Measurements from ENCODE around the gene OLFML2A. TPM values are rescaled to one million over a fixed set of nuclear protein-coding genes. Genes with fewer than 3 reads are reported as not detected.

Gene OLFML2A
- total and polyA plus RNA-seq, 2 donors (not counting 1 experiment from before 2014, with no cell fraction given) = 2.7 to 33.7 TPM

- no peak for DNase-seq (ENCODE audit: low read depth in 2 of 2)
- H2AFZ ChIP-seq (ENCODE audit: low read length) = no peak overlapping the region
- H3K36me3 ChIP-seq (ENCODE audit: control insufficient read depth, insufficient read depth, low read length) = no peaks in the 10 kb centered on the region
- no peak for TF ChIP-seq CTCF (conservative IDR thresholded peaks at IDR 0.05 in 1 of 2, IDR thresholded peaks at IDR 0.05 in 1 of 2; ENCODE audit: low read depth in 1 of 2, low read length in 2 of 2)
- TF ChIP-seq EZH2 (IDR thresholded peaks at IDR 0.05; ENCODE audit: low read length, missing control alignments) = no peak
- H3K79me2 ChIP-seq (ENCODE audit: control insufficient read depth, insufficient read depth, low read length) = no peaks in the 10 kb centered on the region
- peaks cover 53% of the 10 kb centered on the region for H3K27me3 ChIP-seq (ENCODE audit: control insufficient read depth, insufficient read depth, low read length)
- no peak overlapping the region for H3K4me2 ChIP-seq (ENCODE audit: extremely low read depth, insufficient read depth, low read length)
- no peak overlapping the region for H3K27ac ChIP-seq (ENCODE audit: insufficient read depth, low read length)
- H4K20me1 ChIP-seq (ENCODE audit: control insufficient read depth, extremely low read depth, insufficient read depth, low read length) = no peaks in the 10 kb centered on the region
- no peak overlapping the region for H3K9ac ChIP-seq (ENCODE audit: insufficient read depth, low read length)
- H3K4me1 ChIP-seq (ENCODE audit: control insufficient read depth, extremely low read depth, insufficient read depth, low read length) = peaks cover 3% of the 10 kb centered on the region
- H3K9me3 ChIP-seq (ENCODE audit: control insufficient read depth, insufficient read depth, low read depth, low read length) = no peaks in the 10 kb centered on the region
- H3K4me3 ChIP-seq (replicated peaks in 1 of 4; ENCODE audit: control extremely low read depth in 1 of 4, insufficient read depth in 1 of 4, low read depth in 3 of 4, low read length in 4 of 4) = no peak overlapping the region
Measured at GRCh38 chr9:124766326-124766725, 10.6 kb upstream of the OLFML2A start.

- no peaks in the 10 kb centered on the region for H4K20me1 ChIP-seq (ENCODE audit: control insufficient read depth, extremely low read depth, insufficient read depth, low read length)
- no peaks in the 10 kb centered on the region for H3K36me3 ChIP-seq (ENCODE audit: control insufficient read depth, insufficient read depth, low read length)
- H3K9ac ChIP-seq (ENCODE audit: insufficient read depth, low read length) = no peak overlapping the region
- H3K79me2 ChIP-seq (ENCODE audit: control insufficient read depth, insufficient read depth, low read length) = no peaks in the 10 kb centered on the region
- no peaks in the 10 kb centered on the region for H3K9me3 ChIP-seq (ENCODE audit: control insufficient read depth, insufficient read depth, low read depth, low read length)
- DNase-seq (ENCODE audit: low read depth in 2 of 2) = no peak
- no peak overlapping the region for H3K4me3 ChIP-seq (replicated peaks in 1 of 4; ENCODE audit: control extremely low read depth in 1 of 4, insufficient read depth in 1 of 4, low read depth in 3 of 4, low read length in 4 of 4)
- H3K27me3 ChIP-seq (ENCODE audit: control insufficient read depth, insufficient read depth, low read length) = peaks cover 47% of the 10 kb centered on the region
- TF ChIP-seq CTCF (conservative IDR thresholded peaks at IDR 0.05 in 1 of 2, IDR thresholded peaks at IDR 0.05 in 1 of 2; ENCODE audit: low read depth in 1 of 2, low read length in 2 of 2) (peak in 1 of 2 donors; percentile 19), EZH2 (IDR thresholded peaks at IDR 0.05; ENCODE audit: low read length, missing control alignments) (no peak)
- no peak overlapping the region for H3K27ac ChIP-seq (ENCODE audit: insufficient read depth, low read length)
- H3K4me1 ChIP-seq (ENCODE audit: control insufficient read depth, extremely low read depth, insufficient read depth, low read length) = peaks cover 5% of the 10 kb centered on the region
- H2AFZ ChIP-seq (ENCODE audit: low read length) = no peak overlapping the region
- no peak overlapping the region for H3K4me2 ChIP-seq (ENCODE audit: extremely low read depth, insufficient read depth, low read length)
Measured at GRCh38 chr9:124766815-124767554, 9.9 kb upstream of the OLFML2A start.

- DNase-seq (ENCODE audit: low read depth in 2 of 2) = no peak
- H3K4me2 ChIP-seq (ENCODE audit: extremely low read depth, insufficient read depth, low read length) = no peak overlapping the region
- no peaks in the 10 kb centered on the region for H3K9me3 ChIP-seq (ENCODE audit: control insufficient read depth, insufficient read depth, low read depth, low read length)
- no peaks in the 10 kb centered on the region for H3K36me3 ChIP-seq (ENCODE audit: control insufficient read depth, insufficient read depth, low read length)
- H3K27ac ChIP-seq (ENCODE audit: insufficient read depth, low read length) = no peak overlapping the region
- TF ChIP-seq EZH2 (IDR thresholded peaks at IDR 0.05; ENCODE audit: low read length, missing control alignments) = no peak
- TF ChIP-seq CTCF (conservative IDR thresholded peaks at IDR 0.05 in 1 of 2, IDR thresholded peaks at IDR 0.05 in 1 of 2; ENCODE audit: low read depth in 1 of 2, low read length in 2 of 2) = no peak
- peaks cover 43% of the 10 kb centered on the region for H3K27me3 ChIP-seq (ENCODE audit: control insufficient read depth, insufficient read depth, low read length)
- H3K79me2 ChIP-seq (ENCODE audit: control insufficient read depth, insufficient read depth, low read length) = no peaks in the 10 kb centered on the region
- no peaks in the 10 kb centered on the region for H4K20me1 ChIP-seq (ENCODE audit: control insufficient read depth, extremely low read depth, insufficient read depth, low read length)
- peaks cover 5% of the 10 kb centered on the region for H3K4me1 ChIP-seq (ENCODE audit: control insufficient read depth, extremely low read depth, insufficient read depth, low read length)
- H3K9ac ChIP-seq (ENCODE audit: insufficient read depth, low read length) = no peak overlapping the region
- H2AFZ ChIP-seq (ENCODE audit: low read length) = no peak overlapping the region
- no peak overlapping the region for H3K4me3 ChIP-seq (replicated peaks in 1 of 4; ENCODE audit: control extremely low read depth in 1 of 4, insufficient read depth in 1 of 4, low read depth in 3 of 4, low read length in 4 of 4)
Measured at GRCh38 chr9:124767821-124768220, 9.1 kb upstream of the OLFML2A start.

All from fibroblast of lung (primary cell).